ENCODE measurements around the gene DLL3.
A peak's percentile ranks its signal among the peaks of the same experiment; 100 is the strongest.
"Not testable (repeated sequence)": the region's sequence is repeated elsewhere in the genome, so short reads cannot be mapped to it uniquely, and the experiment has no call there.

The DLL3 gene, protein sequence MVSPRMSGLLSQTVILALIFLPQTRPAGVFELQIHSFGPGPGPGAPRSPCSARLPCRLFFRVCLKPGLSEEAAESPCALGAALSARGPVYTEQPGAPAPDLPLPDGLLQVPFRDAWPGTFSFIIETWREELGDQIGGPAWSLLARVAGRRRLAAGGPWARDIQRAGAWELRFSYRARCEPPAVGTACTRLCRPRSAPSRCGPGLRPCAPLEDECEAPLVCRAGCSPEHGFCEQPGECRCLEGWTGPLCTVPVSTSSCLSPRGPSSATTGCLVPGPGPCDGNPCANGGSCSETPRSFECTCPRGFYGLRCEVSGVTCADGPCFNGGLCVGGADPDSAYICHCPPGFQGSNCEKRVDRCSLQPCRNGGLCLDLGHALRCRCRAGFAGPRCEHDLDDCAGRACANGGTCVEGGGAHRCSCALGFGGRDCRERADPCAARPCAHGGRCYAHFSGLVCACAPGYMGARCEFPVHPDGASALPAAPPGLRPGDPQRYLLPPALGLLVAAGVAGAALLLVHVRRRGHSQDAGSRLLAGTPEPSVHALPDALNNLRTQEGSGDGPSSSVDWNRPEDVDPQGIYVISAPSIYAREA

DNA sequence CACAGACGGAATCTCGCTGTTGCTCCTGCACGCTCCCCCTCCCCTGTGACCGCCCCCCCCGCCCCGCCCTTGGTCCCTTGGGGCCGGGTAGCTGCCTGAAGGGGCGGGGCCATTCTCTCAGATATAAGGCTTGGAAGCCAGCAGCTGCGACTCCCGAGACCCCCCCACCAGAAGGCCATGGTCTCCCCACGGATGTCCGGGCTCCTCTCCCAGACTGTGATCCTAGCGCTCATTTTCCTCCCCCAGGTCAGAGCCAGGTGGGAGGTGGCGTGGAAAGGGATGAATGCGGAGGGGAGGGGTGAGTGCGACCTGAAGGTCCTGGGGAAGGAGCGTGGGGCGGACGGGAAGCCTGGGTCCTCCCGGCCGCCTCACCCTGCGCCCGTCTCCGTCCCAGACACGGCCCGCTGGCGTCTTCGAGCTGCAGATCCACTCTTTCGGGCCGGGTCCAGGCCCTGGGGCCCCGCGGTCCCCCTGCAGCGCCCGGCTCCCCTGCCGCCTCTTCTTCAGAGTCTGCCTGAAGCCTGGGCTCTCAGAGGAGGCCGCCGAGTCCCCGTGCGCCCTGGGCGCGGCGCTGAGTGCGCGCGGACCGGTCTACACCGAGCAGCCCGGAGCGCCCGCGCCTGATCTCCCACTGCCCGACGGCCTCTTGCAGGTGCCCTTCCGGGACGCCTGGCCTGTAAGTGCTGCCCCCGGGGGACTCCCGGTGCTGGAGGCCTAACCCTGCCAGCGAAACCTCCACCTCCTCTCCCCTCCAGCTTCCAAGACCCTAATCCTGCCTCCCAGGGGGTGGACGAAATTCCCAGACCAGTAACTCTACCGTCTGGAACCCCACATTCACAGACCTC, at the start of gene DLL3:
Gene DLL3 (plus strand): TSS at position 150 of the 845 bp plus-strand sequence. CDS start 28 bp downstream, at position 178.
- no peak for DNase-seq

DNA sequence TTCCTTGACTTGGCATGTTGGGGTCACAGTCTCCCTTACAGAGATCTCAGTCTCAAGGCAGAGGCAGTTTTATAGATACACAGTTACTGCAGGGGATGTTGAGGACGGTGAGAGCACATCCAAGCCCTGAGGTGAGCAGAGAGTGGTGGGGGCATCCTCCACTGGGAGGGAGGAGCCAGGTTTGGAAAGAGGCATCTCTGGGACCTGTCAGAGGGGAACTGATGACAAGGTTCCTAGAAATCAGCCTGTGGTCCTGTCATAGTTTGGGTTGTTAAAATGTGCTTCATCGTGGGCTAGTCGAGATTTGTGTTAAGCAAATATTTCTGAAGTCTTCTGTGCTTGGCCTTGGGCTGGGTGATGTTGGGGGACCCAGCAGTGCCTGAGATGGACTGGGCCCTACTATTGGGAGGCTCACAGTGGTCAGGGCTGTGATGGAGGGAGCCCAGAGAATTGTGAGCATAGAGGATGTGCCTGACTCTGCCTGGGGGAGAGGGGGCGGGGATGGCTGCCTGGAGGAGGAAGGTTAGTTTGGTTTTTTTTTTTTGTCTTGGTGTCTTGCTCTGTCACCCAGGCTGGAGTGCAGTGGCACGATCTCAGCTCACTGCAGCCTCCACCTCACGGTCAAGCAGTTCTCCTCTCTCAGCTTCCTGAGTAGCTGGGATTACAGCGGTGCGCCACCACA, 49.5 kb upstream of the DLL3 start:
- DNase-seq: no peak

DNA sequence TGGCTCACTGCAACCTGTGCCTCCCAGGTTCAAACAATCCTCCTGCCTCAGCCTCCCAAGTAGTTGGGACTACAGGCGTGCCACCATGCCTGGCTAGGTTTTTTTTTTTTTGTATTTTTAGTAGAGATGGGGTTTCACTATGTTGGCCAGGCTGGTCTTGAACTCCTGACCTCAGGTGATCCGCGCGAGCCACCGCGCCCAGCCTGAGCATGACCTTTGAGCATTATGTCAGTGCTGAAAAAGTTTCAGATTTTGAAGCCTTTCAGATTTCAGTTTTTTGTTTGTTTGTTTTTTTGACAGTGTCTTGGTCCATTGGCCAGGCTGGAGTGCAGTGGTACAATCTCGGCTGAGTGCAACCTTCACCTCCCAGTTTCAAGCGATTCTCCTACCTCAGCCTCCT, 47.5 kb upstream of the DLL3 start:
- not testable (repeated sequence) for DNase-seq

DNA sequence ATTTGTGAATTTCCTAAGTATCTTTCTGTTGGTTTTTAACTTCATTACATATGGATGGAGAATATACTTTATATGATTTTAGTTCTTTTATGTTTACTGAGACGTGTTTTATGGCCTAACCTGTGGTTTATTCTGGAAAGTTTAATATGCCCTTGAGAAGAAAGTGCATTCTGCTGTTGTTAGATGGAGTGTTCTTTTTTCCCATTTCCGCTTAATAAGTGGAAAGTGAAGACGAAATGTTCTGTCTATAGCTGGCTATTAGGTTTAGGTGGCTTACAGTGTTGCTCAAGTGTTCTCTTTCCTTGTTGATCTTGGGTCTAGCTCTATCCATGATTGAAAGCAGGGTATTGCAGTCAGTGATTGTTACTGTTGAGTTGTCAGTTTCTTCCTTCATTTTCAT, 35.3 kb upstream of the DLL3 start:
- no peak for DNase-seq

DNA sequence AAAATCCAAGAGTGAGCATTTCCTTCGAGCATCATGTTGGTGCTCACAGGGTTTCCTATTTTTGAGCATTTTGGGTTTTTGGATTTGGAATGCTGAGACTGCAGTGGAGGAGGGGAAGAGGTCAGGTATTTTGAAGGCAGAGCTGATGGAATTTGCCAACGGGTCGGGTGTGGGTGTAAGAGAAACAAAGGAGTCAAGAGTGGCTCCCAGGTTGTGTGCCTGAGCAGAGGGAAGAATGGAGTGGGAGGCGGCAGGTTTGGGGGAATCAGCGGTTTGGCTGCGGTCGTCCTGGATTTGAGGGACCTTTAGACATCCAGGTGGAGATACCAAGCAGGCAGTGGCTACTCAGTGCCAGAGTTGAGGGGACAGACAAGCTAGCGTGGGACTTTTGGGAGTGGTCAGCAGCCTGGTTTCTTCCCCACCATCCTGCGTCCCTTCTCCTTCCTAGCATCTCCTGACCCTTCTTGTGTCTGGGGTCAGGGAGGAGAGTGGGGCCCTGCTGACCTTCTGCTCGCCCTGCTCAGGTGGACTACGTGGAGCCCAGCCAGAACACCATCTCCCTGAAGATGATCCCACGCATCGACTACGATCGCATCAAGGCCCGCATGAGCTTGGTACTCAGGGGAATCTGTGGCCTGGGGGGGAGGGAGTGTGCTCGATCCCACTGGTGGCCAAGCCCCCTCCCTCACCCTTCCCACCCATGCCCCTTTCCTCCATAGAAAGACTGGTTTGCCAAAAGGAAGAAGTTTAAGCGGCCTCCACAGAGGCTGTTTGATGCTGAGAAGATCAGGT, 32.6 kb upstream of the DLL3 start:
- DNase-seq: no peak

DNA sequence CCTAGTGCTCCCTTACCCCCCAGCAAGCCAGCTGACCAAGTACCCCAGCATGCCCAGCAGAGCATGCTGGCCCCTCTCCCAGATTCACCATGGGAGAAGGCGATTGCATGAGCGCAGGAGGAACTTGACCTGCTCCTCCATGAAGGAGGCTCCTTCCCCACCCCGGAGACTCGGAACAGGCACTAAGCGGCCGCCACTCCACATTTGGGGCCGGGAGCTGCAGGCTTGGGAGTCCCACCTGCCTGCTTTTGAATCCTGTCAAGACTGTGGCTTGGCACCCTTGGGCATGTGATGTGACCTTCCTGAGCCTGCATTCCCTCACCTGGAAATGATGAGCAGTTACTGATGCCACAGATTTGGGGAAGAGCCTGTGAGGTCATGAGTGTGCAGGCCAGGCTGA, 30.8 kb upstream of the DLL3 start:
- no peak for DNase-seq

DNA sequence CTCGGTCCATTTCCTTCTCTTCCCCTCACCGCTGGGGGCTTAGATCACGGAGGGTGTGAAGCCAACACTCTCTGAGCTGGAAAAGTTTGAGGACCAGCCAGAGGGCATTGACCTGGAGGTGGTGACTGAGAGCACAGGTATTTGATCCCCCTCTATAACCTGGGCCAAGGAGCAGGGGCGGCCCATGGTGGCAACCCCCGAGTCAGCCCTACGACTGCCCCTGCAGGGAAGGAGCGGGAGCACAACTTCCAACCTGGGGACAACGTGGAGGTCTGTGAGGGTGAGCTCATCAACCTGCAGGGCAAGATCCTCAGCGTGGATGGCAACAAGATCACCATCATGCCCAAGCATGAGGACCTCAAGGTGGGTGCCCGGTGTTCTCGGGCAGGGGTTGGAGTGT, 29.7 kb upstream of the DLL3 start:
- DNase-seq: no peak

DNA sequence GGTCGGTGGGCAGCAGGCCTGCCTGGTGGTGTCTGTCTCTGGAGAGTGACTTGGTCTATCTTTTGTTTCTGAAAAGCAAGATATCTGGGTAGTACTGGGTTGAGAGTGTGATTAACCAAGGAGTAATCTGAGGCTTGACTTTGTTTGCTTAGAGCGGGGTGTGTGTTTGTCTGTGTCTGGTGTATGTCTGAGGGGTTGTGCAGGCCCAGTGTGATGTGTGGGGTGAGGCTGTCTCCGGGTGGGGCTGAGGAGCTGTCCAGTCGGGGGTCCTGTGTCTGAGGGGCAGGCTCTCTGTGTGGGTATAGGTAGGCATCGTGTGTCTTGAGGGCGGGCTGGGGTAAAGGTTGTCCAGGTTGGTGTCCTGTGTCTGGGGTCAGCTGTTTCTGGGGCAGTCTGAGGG, 29.2 kb upstream of the DLL3 start:
- no peak for DNase-seq

DNA sequence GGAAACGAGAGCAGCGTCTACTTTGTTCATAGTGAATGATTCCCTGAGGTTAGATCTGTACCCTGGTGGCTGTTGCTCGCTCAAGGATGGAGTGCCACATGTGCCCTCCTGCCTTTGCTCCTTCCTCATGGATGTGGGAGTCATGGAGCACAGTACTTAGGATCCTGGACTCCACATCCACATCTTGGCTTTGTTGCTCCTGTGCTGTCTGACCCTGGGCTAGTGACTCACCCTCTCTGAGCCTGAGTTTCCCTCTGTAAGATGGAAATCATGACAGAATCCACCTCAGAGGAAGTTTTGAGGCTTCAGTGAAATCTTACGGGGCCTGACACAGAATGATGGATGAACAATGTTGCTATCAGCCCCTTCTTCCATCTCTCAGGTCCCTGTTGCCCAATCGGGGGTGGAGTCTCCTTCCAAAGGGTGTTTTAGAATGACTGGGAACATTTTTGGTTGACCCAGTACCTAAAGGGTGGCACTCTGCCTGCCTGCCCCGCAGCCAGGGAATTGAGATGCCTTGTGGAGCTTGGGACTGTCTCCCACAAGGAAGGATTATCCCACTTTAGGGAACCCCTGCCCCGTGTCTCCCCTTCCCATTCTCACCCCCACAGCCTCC, 27.9 kb upstream of the DLL3 start:
- no peak for DNase-seq

DNA sequence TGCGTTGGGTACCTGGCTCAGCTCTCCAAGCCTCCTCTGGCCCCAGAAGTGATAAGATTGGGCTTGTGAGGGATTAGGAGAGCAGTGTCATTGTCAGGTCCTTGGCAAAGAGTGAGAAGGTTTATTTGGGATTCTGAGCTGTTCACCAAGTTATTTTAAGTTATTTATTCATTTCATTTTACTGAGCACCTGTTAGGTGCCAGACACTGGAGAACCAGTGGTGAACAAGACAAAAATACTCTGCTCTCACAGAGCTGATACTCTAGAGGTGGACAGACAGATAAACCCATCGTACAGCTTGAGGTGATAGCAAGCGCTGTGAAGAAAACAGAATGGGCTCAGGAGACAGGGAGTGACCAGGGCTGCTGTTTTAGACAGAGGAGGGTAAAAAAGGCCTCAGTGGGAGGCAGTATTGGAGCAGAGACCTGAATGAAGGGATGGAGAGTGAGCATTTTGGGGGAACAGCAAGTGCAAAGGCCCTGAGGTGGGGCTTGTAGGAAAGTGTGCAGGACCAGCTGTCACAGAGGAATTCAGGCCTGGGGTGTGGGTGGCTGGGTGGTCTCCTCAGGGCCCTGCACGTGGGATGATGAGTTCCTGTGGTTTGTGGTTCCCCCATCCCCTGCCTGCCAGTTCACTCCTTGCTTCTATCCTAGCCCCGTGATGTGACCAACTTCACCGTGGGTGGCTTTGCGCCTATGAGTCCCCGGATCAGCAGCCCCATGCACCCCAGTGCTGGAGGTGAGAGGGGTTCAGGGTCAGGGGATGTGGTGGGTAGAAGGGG, 26.8 kb upstream of the DLL3 start:
- DNase-seq: no peak

DNA sequence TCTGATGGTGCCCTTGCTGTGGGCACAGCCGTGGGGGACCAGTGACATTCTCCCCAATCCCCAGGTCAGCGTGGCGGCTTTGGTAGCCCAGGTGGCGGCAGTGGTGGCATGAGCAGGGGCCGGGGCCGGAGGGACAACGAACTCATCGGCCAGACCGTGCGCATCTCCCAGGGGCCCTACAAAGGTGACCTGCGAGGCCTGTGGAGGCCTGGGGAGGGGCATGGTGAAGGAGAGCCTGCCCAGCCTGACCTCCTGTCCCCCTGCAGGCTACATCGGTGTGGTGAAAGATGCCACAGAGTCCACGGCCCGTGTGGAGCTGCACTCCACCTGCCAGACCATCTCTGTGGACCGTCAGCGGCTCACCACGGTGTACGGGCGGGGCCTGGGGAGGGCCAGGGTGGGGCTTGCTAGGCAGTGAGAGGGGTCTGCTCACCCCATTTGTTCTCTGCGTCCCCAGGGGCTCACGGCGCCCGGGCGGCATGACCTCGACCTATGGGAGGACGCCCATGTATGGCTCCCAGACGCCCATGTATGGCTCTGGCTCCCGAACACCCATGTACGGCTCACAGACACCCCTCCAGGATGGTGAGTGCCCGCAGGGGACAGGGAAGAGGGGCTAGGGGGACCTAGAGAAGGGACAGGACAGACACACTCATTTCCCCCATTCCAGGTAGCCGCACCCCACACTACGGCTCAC, 25.9 kb upstream of the DLL3 start:
- no peak for DNase-seq

DNA sequence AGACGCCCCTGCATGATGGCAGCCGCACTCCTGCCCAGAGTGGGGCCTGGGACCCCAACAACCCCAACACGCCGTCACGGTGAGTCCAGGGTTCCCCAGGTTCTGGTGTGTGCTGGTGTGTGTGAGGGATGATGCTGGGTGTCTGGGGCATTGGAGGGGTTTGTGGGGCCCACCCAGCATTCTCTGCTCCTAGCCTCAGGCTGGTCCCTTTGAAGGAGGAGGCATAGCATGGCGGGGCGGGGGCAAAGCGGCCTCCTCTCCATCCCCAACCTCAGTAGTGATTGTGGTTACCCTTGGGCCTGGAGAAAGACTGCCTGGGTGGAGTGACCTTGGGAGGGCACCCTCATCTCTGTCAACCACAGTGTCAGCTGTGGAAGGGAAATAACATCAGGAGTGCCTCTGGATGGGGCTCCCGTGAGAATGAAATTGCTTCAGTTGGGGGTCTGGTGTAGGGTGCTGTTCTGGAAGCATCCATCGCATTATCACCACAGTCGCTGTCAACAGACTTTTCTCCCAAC, 25.2 kb upstream of the DLL3 start:
- no peak for DNase-seq

DNA sequence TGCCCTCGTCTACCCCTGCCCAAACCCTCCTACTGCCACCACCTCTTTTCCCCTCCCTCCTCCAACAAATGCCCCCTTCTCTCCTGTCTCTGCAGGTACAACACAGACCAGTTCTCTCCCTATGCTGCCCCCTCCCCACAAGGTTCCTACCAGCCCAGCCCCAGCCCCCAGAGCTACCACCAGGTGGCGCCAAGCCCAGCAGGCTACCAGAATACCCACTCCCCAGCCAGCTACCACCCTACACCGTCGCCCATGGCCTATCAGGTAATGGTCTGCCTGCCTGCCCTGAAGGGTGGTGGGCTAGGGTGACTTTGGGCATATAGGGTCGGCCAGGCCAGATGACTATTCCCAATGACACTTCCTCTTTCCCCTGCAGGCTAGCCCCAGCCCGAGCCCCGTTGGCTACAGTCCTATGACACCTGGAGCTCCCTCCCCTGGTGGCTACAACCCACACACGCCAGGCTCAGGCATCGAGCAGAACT, 24.6 kb upstream of the DLL3 start:
- DNase-seq: peak; percentile 91

DNA sequence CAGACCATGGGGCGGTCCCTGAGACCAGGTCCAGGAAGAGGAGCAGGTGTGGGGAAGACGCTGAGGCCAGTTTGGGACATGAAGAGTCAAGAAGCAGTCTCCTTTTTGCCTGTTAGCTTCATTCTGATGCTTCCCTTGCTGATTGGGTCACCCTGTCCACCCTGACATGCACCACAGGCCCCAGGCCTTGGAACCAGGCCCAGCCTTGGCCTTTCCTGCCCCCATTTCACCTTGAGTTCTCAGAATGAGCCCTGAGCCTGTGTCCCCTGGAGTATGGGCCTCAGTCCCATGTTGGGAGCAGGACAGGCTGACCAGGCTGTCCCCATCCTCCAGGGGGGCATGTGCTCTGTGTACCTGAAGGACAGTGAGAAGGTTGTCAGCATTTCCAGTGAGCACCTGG, 23.0 kb upstream of the DLL3 start:
- DNase-seq: no peak

DNA sequence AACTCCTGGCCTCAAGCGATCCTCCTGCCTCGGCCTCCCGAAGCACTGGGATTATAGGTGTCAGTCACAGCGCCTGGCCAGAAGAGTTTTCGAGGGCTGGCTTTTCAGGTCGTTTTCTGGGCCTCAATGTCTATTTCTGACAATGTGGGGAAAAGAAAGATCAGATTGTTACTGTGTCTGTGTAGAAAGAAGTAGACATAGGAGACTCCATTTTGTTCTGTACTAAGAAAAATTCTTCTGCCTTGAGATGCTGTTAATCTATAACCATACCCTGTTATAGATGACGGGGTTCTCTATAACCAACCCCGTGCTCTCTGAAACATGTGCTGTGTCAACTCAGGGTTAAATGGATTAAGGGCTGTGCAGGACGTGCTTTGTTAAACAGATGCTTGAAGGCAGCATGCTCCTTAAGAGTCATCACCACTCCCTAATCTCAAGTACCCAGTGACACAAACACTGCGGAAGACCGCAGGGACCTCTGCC, 19.4 kb upstream of the DLL3 start:
- DNase-seq: not testable (repeated sequence)

DNA sequence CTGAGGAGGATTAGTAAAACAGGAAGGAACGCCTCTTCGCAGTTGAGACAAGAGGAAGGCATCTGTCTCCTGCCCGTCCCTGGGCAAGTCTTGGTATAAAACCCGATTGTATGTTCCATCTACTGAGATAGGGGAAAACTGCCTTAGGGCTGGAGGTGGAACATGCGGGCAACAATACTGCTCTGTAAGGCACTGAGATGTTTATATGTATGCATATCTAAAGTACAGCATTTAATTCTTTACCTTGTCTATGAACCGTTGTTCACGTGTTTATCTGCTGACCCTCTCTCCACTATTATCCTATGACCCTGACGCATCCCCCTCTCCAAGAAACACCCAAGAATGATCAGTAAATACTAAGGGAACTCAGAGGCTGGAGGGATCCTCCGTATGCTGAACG, 18.8 kb upstream of the DLL3 start:
- DNase-seq: no peak

DNA sequence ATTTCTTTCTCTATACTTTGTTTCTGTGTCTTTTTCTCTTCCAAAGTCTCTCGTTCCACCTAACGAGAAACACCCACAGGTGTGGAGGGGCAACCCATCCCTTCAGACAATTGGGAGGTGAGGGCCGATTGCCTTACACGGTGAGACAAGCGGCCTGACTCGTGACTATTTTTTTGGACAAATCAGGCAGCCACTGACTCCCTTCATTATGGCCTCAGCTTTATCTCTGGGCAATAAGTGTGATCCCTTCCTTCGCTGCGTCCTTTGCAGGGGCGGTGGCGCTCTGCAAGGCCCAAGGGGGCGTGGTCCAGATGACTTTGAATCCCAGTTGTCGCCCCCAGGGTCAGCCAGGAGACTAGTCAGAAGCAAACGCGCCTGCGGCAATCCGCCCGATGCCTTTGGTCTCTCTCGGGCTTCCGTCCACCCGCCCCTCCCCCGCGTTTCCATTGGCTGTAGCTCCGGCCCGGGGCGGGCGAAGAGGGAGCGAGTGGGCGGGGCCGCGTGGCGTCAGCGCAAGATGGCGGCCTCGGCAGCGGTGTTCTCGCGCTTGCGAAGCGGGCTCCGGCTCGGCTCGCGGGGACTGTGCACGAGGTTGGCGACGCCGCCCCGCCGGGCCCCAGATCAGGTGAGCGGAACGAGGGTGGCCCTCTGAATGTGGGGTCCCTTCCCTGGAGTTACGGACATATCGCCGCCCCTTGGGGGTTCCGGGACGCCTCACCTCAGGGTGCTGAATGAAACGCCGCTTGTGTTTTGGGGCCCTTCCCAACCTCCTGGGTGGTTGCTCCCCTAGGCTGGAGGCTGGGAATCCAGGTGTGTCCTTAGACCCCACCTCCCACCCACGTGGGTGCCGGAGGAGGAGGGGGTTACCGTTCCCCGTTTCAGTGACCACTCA, 18.2 kb upstream of the DLL3 start, which contains the start of gene TIMM50:
Gene TIMM50 (plus strand): TSS at position 502 of the 892 bp plus-strand sequence. CDS start 16 bp downstream, at position 518.
- peak; percentile 99 for DNase-seq

DNA sequence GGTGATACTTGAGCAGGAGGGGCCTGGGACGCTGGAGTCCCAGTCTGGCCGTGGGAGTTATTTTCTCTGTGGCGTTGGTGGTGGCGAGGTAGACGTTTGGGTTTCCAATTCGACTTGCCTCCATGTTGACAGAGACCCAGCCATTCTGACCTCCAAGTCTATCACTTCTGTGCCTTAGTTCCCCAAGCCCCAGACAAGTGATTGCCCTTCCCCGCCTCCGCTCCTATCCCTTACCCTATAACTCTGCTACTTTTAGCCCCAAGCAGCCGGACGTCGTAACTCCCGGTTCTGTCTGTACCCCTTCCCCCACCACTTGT, 17.6 kb upstream of the DLL3 start:
- no peak for DNase-seq

DNA sequence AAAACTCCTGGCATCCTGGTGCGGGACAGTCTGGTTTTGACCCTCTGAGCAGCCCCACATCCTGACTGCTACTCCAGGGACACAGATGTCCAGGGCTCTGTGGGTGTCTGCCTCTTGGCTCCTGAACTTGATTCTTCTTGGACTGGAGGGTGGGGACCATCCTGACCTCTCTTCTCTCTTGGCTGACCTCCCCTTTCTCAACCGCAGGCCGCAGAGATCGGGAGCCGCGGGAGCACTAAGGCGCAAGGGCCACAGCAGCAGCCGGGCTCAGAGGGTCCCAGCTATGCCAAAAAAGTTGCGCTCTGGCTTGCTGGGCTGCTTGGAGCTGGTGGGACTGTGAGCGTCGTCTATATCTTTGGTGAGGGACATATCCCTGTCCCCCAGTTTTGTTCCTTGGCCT, 17.1 kb upstream of the DLL3 start:
- no peak for DNase-seq
